IPS-18c (cell line): ENCODE measurements around the gene CRACR2A.

ENCODE experiments used
- H3K4me3 ChIP-seq: 2 replicates; pipeline ENCODE4 v1.7.0; 2013; ENCODE audit warnings: low read depth, mild to moderate bottlenecking, low read length, moderate library complexity; ENCODE audit not compliant: insufficient read depth
- H3K9me3 ChIP-seq: one replicate; pipeline ENCODE4 v1.6.1; 2013; ENCODE audit warnings: mild to moderate bottlenecking, low read length, moderate library complexity; ENCODE audit not compliant: control insufficient read depth, insufficient read depth

Gene CRACR2A

DNA sequence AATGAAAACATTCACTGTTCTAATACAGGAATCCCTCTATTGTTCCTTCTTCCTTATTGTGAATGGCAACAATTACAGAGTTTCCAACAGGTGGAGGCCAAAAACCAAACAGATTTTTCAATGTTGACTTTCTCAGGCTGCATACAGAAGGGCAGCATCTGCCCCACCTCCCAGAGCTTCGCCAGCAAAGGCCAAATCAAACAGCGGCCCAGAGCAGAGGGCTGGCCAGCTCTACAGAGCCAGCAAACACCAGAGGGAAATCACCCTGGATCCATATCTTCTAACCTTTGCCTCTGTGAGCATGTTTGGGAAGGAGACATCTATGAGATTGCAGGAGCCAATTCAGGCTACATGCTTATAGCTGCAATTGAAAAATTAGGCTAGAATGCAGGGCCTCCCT, 4.4 kb upstream of the CRACR2A start:
- no peak overlapping the region for H3K4me3 ChIP-seq
- H3K9me3 ChIP-seq = peaks cover 3% of the 10 kb centered on the region

DNA sequence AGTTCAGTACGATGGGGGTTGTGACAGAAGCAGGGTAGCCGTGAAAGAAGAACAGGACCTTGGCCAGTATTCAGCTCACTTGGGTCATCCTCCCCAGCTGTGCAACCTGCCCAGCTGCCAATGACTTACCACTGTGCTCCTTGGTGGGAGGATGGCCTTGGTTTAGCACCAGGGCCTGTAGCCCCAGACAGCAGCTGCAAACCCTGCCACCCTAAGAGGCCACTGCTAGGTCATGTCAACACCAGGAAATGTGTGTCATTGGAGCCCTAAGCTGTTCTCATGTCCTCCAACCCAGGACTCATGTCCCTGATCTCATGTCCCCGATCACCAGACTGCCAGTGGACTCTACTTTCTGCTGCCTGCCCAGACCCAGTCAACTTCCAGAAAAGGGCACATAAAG, 3.0 kb upstream of the CRACR2A start:
- peaks cover 3% of the 10 kb centered on the region for H3K9me3 ChIP-seq
- H3K4me3 ChIP-seq = no peak overlapping the region

DNA sequence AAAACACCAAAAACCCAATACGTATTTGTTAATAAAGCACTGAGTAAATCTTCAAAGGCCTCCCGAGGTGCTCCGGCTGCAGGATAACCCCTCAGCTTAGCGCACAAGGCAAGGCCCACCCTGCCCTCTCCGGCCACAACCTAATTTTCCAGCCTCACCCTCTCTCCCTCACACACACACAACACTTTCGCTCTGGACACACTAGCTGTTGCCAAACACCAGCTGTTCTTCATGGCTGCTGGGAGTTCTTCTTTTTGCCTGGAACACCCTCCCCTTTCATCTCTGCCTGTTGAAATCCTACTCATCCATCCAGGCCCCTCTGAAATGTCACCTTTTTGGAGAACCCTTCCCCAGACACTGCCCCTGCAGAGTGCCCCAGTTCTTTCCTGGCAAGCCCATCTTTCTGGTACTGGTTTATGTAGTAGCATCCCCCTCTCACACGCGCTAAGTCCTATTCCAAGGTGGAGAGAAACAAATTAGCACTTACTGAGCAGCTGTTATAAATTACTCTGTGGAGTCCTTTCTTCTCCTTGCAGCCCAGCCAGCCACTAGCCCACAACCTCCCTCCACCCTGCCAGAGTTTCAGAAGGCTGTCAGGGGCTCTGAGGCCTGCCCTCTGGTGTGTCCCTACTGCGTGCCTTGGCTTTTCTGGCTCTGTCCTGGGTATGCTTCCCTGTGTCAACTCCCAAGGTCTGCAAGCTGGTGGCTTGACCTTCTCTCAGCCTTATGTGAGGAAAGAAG, 805 bp upstream of the CRACR2A start:
- Histone ChIP-seq H3K9me3 (peaks cover 3% of the 10 kb centered on the region), H3K4me3 (peak overlapping the region; percentile 44; the same call in 1 of the 2 replicates)

DNA sequence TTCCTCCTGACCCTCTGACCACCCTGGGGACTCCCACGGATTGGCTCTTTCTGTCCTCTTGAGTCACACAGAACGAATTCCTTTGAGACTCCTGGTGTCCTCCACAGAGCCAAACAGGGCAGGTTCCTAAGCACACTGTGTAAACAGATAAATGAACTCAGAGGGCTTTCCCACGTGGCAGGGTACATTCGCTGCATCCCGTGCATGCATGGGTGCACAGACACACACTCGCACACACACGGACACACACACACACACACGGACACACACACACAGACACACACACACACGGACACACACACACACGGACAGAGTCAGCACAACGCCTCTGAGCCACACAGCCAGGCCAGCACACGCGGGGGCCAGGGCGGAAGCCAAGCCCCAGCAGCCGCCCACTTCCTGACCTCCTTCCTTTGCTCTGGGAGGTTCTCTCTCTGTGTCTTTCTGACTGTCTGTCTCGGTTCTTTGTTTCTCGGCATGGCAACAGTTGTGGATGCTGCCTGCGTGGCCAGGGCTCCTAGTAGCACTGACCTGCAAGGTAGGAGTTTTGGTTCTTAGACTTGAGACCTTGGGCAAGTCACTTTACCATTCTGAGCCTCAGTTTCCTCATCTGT, 706 bp downstream of the CRACR2A start:
- peaks cover 3% of the 10 kb centered on the region for H3K9me3 ChIP-seq
- H3K4me3 ChIP-seq = no peak overlapping the region; the same call in 1 of the 2 replicates

DNA sequence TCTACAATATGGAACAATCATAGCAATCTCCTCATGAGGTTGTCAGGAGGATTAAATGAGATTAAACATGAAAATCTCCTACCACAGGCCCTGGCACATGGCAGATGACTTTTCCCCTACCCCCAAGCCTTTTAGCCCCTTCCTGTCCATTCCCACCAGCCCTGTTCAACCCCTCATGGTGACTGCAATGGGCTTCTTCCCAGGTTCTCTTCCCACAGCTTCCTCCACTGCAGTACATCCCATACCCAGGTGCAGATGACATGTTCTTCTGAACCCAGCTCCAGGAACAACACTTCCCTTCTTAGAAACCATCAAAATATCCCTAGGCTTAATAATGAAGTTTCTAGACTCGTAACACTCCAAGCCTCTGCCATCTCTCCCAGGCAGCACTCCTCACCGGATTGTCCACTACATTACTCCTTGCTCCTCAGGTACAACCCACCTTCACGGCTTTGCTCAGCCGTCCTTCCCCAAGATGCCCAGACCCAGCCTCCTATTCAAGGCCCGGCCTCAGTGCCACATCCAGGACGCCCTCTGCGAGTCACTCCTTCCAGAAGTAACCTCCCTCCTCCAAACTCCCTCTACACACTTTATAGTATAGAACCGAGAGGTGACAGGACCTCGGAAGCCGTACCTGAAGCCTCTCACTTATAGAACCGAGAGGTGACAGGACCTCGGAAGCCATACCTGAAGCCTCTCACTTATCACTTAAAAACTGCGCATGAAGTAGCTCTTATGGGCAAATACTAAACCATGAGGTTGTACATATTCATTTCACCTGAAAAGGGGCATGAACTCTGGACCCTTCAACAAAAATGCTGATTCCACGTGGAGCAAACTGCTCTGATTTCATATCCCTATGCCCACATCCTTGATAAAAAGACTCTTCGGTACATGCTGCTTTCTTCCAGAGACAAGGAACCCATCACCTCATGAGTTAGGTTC, 1.5 kb downstream of the CRACR2A start:
- H3K4me3 ChIP-seq = no peak overlapping the region
- H3K9me3 ChIP-seq = peaks cover 3% of the 10 kb centered on the region

DNA sequence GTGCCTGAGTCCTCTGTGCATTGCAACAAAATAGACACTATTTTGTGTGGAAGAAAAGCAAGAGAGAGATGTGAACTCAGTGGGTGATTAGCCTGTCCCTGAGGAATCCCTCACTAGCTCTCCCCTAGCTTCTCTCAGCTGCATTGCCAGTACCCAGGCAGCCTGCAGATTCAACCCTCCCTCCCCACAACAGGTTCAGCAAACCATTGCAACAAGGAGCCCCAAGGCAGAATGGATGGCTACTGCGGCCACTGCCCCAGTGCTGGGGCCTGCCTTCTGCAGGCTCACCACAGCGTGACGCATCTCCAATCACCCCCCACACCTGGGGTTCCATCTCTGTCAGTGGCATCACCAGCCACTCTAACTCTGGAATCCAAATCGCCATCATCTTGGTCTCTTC, 2.3 kb downstream of the CRACR2A start:
- Histone ChIP-seq H3K4me3 (no peak overlapping the region), H3K9me3 (peaks cover 3% of the 10 kb centered on the region)

DNA sequence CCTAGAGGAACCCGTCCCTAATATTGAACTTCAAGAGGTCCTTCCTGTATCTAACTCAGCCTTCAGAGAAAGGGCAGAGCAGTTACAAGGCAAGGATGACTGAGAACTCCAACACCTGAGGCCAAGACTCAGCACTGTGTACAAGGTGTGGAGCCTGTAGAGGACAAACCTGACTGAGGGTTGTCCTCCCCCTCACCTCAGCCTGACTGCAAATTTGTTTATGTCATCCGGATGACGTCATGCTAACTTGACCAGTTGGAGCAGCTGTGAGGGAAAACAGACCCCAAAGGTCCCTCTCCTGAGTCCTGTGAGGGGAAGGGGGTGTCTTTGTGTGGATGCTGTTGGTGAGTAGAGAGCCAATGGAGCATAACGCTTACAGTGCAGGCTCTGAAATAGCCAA, 4.3 kb downstream of the CRACR2A start:
- Histone ChIP-seq H3K9me3 (peaks cover 3% of the 10 kb centered on the region), H3K4me3 (no peak overlapping the region)

DNA sequence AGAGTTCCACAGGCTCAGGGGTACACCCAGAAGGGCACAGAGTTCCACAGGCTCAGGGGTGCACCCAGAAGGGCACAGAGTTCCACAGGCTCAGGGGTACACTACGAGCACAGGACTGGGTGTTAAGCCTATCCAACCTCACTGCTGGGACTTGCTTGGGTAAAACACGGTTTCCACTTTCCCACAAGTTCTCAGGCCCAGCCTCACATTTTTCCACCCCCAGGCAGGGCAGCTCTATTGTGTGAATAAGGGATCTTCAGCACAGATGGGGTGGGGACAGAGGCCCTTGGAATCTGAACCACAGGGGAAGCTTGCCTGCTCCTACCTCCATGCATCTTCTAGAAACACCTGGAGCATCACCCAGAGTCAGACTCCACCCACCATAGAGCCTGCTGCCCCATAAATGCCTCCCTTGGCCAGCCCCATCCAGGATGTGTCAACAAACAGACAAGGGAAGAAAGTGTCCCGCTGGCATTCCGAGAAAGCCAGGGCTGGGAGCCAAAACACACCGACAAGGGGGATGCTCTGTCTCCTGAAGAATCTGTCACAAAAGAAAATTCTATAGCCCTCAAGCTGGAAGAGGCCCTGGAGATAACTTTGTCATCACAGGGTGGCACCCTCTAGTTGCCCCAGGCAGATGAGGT, 4.8 kb downstream of the CRACR2A start:
- peaks cover under 1% of the 10 kb centered on the region for H3K9me3 ChIP-seq
- no peak overlapping the region for H3K4me3 ChIP-seq

DNA sequence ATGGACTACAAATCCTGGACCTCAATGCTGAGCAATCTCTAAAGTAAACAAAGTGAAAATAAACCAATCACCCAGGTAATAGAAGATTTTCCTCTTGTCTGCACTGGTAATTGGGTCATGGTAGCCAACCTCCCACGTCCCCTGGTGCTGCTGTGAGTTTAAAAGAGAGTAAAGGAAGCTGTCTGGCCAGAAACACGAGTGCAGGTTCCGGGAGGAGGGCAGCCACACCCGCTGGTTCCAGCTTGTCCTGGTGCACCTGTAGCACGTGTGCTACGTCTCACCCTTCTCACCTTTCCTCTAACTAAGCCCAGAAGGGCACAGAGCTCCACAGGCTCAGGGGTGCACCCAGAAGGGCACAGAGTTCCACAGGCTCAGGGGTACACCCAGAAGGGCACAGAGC, 5.4 kb downstream of the CRACR2A start:
- Histone ChIP-seq H3K4me3 (no peak overlapping the region), H3K9me3 (no peaks in the 10 kb centered on the region)

DNA sequence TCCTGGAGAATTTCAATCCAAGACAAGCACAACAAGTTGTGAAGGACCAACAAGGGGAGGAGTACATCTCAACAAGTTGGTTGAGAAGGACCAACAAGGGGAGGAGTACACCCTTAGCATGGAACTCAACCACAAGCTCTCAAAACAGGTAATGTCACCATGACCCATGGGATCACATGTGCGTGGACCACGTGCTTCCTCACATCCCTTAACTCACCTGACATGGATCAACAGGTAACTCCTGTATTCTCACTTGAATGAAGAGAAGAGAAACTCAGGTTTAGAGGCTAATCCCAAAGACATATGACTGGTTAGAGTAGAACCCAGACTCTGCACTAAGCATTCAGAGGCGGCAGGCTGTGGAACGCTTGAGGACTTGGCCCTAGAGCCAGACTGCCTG, 6.2 kb downstream of the CRACR2A start:
- no peaks in the 10 kb centered on the region for H3K9me3 ChIP-seq
- no peak overlapping the region for H3K4me3 ChIP-seq

DNA sequence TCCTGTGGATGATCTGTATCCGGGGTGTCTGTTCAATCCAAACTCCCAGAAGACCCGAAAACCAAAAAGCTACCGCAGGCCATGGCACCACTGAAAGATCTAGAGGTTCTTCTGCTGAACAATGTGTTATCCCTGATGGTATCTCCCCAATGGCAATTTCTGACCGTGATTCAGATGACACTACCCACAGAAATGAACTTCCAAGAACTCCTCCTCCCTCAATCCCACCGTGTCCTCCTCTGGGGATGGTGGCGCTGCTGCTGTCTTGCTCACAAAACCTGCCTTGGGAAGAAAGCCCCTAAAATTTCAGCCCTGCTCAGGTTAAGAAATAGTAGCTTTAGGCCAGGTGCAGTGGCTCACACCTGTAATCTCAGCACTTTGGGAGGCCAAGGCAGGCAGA, 7.8 kb downstream of the CRACR2A start:
- H3K9me3 ChIP-seq = no peaks in the 10 kb centered on the region
- H3K4me3 ChIP-seq = no peak overlapping the region

DNA sequence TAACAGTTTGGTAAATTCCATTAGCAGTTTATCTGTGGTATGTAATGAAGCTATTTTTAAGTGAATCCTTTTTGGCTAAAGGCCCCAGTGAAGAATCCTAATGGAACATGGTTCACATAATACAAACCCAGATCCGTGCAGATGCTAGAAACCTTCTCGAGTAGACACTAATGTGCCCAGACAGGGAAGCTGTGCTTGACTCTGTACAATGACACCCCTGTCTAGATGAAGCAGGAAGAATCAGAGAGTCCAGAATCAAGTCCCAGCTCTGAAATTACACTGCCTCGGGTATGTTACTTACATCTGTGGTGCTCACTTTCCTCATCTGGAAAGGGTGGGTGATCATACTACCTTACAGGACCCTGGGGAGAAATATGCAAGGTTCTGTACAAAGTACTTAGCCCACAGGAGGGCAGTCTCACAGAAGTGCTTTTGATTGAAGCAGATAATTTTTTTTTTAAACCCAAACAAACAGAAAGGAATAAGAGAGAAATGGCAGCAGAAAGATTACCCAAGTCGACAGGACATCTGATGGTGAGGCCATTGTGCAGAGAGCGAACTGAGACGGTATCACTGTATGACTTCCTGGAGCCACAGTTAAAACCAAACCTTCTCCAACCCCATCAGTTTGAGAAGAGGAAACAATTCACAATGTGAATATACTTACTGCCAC, 8.5 kb downstream of the CRACR2A start:
- H3K4me3 ChIP-seq = no peak overlapping the region
- H3K9me3 ChIP-seq = no peaks in the 10 kb centered on the region

DNA sequence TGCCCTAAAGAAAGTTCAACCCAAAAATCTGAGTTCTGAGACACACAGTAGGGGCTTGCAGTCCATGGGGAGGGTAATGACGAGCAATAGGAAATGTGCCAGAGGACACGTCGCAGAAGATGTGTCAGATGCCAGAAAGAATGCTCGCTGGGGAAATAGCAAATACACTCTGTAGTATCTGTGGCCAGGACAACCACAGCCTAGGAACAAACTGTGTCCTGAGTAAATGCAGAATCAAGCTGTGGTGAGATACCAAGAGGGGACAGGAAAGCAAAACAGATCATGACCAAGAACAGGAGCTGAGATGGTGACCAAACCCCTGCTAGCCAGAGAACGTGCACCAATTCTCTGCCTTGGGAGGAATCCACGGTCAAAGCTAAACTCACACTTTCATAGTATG, 9.1 kb downstream of the CRACR2A start:
- no peaks in the 10 kb centered on the region for H3K9me3 ChIP-seq
- no peak overlapping the region for H3K4me3 ChIP-seq

DNA sequence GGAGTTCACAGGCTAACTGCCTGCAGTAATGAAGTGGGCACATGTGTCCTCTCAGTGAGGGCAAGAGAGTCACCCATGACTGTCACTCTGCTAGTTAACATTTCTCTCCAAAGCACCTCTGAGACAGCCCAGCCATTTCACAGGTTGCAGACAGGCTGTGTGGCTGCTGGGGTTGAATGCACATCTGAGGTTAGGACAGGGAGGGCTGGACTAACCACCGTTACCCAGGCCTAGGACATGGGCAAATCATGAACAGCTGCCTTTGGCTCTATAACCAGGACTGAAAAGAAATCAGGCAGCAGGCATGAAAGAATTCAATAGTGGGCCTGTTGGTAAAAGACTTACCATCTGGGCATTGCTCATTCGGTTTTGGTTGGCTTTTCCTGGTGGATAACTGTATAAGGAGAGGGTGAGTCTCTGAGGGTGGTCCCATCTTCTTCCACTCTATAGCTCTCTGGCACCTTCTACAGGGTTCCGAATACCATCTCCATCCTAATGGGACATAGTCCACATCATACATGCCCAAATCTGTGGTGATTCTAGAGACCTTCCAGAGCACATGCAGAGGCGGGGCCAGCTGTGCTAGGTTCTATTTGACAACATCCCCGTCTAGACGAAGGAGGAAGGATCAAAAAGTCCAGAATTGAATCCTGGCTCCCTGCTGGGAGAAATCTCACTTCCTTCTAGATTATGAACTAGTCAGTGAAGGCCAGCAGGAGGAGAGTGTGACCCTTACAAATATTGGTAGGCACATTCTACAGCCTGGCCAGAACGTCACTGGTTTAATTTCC, 10.8 kb downstream of the CRACR2A start:
- Histone ChIP-seq H3K4me3 (no peak overlapping the region), H3K9me3 (no peaks in the 10 kb centered on the region)

DNA sequence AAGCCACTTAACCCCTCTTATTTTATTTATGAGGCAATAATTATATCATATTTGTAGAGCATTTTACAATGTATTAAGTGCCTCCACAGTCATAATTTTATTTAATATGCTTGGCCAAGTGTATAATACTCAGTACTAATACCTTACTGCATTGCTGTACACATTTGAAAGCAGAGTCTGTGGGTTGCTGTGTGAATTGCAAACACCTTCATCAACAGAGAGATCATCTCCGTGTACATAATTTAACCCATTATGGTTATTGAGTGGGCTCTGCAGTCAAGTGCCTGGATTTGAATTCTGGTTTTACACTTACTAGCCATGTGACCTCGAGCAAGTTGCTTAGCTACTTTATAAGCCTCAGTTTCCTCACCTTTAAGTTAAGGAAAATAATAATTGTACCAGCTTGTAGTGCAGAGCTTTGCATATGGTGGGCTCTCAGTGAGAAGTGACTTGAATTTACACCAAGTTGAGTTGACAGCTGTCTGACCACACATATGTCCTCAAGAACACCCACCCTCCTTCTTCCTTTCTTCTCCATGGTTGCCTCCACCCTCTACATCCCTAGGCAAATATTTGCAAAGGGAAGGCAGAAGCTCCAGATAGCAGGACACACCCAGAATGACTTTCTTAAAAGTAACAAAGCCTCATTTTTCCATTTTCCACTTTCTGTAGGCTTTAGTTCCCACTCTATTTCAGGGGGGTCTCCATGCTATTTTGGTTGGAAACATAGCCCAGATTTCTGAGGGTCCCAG, 12.3 kb downstream of the CRACR2A start:
- Histone ChIP-seq H3K9me3 (no peaks in the 10 kb centered on the region), H3K4me3 (no peak overlapping the region)

DNA sequence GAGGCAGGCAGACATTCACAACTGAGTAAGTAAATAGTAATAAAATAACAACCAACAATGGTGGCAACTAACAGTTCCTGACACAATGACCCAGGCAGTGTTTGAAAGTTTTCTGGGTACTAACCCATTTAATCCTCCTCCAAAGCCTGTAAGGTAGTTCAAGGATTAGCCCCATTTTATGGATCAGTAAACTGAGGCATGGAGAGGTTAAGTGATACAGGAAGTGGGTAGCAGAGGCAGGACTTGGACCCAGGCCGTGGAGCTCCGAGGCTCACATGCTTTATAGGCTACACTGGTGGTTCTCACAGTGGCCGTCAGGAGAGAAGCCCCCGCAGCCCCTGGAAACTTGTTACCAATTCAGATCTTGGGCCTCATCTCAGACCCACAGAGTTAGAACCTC, 17.5 kb downstream of the CRACR2A start:
- Histone ChIP-seq H3K4me3 (no peak overlapping the region), H3K9me3 (no peaks in the 10 kb centered on the region)
